OCI-LY3 (cell line): ENCODE measurements around the gene CXXC5.
A peak's percentile ranks its signal among the peaks of the same experiment; 100 is the strongest.

Experiments used
- H2AFZ ChIP-seq: fragments of 200-600, 300-600 bp; shearing (Covaris generic); 2 replicates; pipeline ENCODE4 v1.6.0; 2014; ENCODE audit warnings: antibody characterized with exemption, low read depth, low read length
- H3K27ac ChIP-seq: fragments of 200-600, 300-600 bp; sonication (generic); 2 replicates; pipeline ENCODE4 v1.5.1; 2014; ENCODE audit warnings: mild to moderate bottlenecking, low read length, moderate library complexity, mixed read lengths
- H3K27me3 ChIP-seq: fragments of 200-600, 300-600 bp; sonication (generic); 2 replicates; pipeline ENCODE4 v1.6.1; 2014; ENCODE audit warnings: low read depth, low read length, mixed read lengths
- H3K36me3 ChIP-seq: fragments of 200-600, 300-600 bp; sonication (generic); replicated peaks from 2 replicates; pipeline ENCODE3; 2014; ENCODE audit warnings: low read depth, low read length, mixed read lengths
- H3K4me1 ChIP-seq: fragments of 300-600, 200-600 bp; sonication (generic); 2 replicates; pipeline ENCODE4 v1.6.1; 2014; ENCODE audit warnings: low read length, mixed read lengths
- H3K4me2 ChIP-seq: fragments of 200-600, 300-600 bp; sonication (generic); 2 replicates; pipeline ENCODE4 v1.6.1; 2014; ENCODE audit warnings: low read length, mixed read lengths
- H3K4me3 ChIP-seq: fragments of 300-600, 200-600 bp; sonication (generic); 2 replicates; pipeline ENCODE4 v1.5.1; 2014; ENCODE audit warnings: antibody characterized with exemption, mild to moderate bottlenecking, low read length, moderate library complexity
- H3K79me2 ChIP-seq: fragments of 300-600, 200-600 bp; shearing (Covaris generic); 2 replicates; pipeline ENCODE4 v1.6.1; 2014; ENCODE audit warnings: mild to moderate bottlenecking, low read length, mixed read lengths
- H3K9ac ChIP-seq: fragments of 300-600, 200-600 bp; shearing (Covaris generic); 2 replicates; pipeline ENCODE4 v1.6.0; 2014; ENCODE audit warnings: mild to moderate bottlenecking, low read length, moderate library complexity
- H3K9me3 ChIP-seq: fragments of 200-600, 300-600 bp; shearing (Covaris generic); 2 replicates; pipeline ENCODE4 v1.6.1; 2014; ENCODE audit warnings: low read length, mixed read lengths; ENCODE audit not compliant: insufficient read depth
- H4K20me1 ChIP-seq: fragments of 200-600, 300-600 bp; sonication (generic); 2 replicates; pipeline ENCODE4 v1.6.1; 2016; ENCODE audit warnings: low read length, mixed read lengths; ENCODE audit not compliant: insufficient read depth
- CTCF ChIP-seq: fragments of 200-600, 300-600 bp; sonication (generic); IDR thresholded peaks from 2 replicates; pipeline ENCODE4 v1.5.1; 2014; ENCODE audit warnings: antibody characterized with exemption, low read length, low read depth
- EZH2phosphoT487 ChIP-seq: fragments of 200-600 bp; shearing (Covaris generic); IDR thresholded peaks from 2 replicates; pipeline ENCODE4 v1.6.1; 2018; ENCODE audit warnings: antibody characterized with exemption, mixed run types, low read depth

CXXC5 gene

DNA sequence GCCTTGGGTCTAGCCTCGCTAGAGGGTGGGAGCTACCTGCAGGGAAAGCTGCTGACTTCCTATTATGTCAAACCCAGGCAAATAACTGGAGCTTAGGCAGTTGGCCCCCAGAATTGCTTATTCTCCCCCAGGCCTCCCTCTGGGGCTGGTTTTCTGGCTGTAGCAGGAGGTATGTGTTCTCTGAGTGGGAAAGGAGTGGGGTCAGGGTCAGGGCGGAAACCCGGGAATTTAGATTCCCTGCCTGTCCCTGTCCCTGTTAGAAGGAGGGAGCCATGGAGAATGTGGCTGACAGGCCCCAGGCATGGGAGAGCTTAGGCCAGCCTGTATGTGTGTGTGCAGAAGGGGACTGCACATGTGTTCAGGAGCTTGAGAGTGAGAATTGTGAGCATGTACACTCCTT is 13.6 kb upstream of the CXXC5 start:
- Histone ChIP-seq H2AFZ (no peak overlapping the region), H3K9me3 (no peaks in the 10 kb centered on the region), H3K4me2 (no peak overlapping the region), H3K4me3 (no peak overlapping the region), H4K20me1 (no peaks in the 10 kb centered on the region), H3K79me2 (peaks cover 3% of the 10 kb centered on the region; the same call in 1 of the 2 replicates), H3K36me3 (peaks cover 4% of the 10 kb centered on the region), H3K4me1 (peaks cover 70% of the 10 kb centered on the region), H3K9ac (no peak overlapping the region), H3K27me3 (no peaks in the 10 kb centered on the region), H3K27ac (peak overlapping the region; percentile 96; the same call in 1 of the 2 replicates)
- TF ChIP-seq EZH2phosphoT487 (no peak), CTCF (no peak)

- Histone ChIP-seq H3K36me3 (peaks cover 4% of the 10 kb centered on the region), H3K9ac (peak overlapping the region; percentile 75; the same call in 1 of the 2 replicates), H3K4me2 (peak overlapping the region; percentile 91), H4K20me1 (no peaks in the 10 kb centered on the region), H3K4me1 (peaks cover 73% of the 10 kb centered on the region), H3K9me3 (no peaks in the 10 kb centered on the region), H3K79me2 (peaks cover 3% of the 10 kb centered on the region; the same call in 1 of the 2 replicates), H3K27me3 (no peaks in the 10 kb centered on the region), H2AFZ (no peak overlapping the region), H3K27ac (peak overlapping the region; percentile 96), H3K4me3 (peak overlapping the region; percentile 61; the same call in 1 of the 2 replicates)
- TF ChIP-seq EZH2phosphoT487 (no peak), CTCF (no peak)
Measured at GRCh38 chr5:139635191-139635590, 13.0 kb upstream of the CXXC5 start.

GRCh38 chr5:139635606-139636206 is 12.4 kb upstream of the CXXC5 start:
- Histone ChIP-seq H3K36me3 (peaks cover 4% of the 10 kb centered on the region), H3K79me2 (peaks cover 3% of the 10 kb centered on the region; the same call in 1 of the 2 replicates), H2AFZ (no peak overlapping the region), H4K20me1 (no peaks in the 10 kb centered on the region), H3K27me3 (no peaks in the 10 kb centered on the region), H3K9ac (peak overlapping the region; percentile 75), H3K4me1 (peaks cover 73% of the 10 kb centered on the region), H3K4me3 (peak overlapping the region; percentile 61), H3K9me3 (no peaks in the 10 kb centered on the region), H3K4me2 (peak overlapping the region; percentile 91), H3K27ac (peak overlapping the region; percentile 96)
- peak; percentile 53 for TF ChIP-seq CTCF
- no peak for TF ChIP-seq EZH2phosphoT487

GRCh38 chr5:139636207-139636792 is 11.8 kb upstream of the CXXC5 start:
- H3K9me3 ChIP-seq, result no peaks in the 10 kb centered on the region
- peaks cover 73% of the 10 kb centered on the region for H3K4me1 ChIP-seq
- H3K9ac ChIP-seq, result peak overlapping the region; percentile 75
- H3K4me2 ChIP-seq, result peak overlapping the region; percentile 91
- peaks cover 3% of the 10 kb centered on the region; the same call in 1 of the 2 replicates for H3K79me2 ChIP-seq
- H3K27ac ChIP-seq, result peak overlapping the region; percentile 96
- H2AFZ ChIP-seq, result no peak overlapping the region
- no peaks in the 10 kb centered on the region for H3K27me3 ChIP-seq
- H4K20me1 ChIP-seq, result no peaks in the 10 kb centered on the region
- peak overlapping the region; percentile 77 for H3K4me3 ChIP-seq
- H3K36me3 ChIP-seq, result peaks cover 4% of the 10 kb centered on the region
- no peak for TF ChIP-seq CTCF
- no peak for TF ChIP-seq EZH2phosphoT487
